HUES6 (cell line): ENCODE results near the gene HIP1.
"Not testable (repeated sequence)": the region's sequence is repeated elsewhere in the genome, so short reads cannot be mapped to it uniquely, and the experiment has no call there.

Experiments used
- H3K27ac ChIP-seq: 2 replicates; pipeline ENCODE4 v1.7.0; 2013; ENCODE audit warnings: low read depth, mild to moderate bottlenecking, low read length, inconsistent platforms
- H3K27me3 ChIP-seq: 2 replicates; pipeline ENCODE4 v1.6.1; 2013; ENCODE audit warnings: low read length; ENCODE audit not compliant: control insufficient read depth, insufficient read depth
- H3K36me3 ChIP-seq: 2 replicates; pipeline ENCODE4 v1.6.1; 2013; ENCODE audit warnings: low read length; ENCODE audit not compliant: control insufficient read depth, insufficient read depth
- H3K4me1 ChIP-seq: 2 replicates; pipeline ENCODE4 v1.6.1; 2013; ENCODE audit warnings: low read length; ENCODE audit not compliant: control insufficient read depth, insufficient read depth
- H3K4me3 ChIP-seq: 2 replicates; pipeline ENCODE4 v1.5.1; 2013; ENCODE audit warnings: low read depth, low read length
- H3K9ac ChIP-seq: one replicate; pipeline ENCODE4 v1.6.1; 2013; ENCODE audit warnings: mild to moderate bottlenecking, low read length
- H3K9me3 ChIP-seq: 2 replicates; pipeline ENCODE4 v1.6.1; 2013; ENCODE audit warnings: low read depth, low read length; ENCODE audit not compliant: control insufficient read depth, insufficient read depth

Gene HIP1

GRCh38 chr7:75584354-75584753 is 154.4 kb downstream of the HIP1 start:
- Histone ChIP-seq H3K27ac (no peak overlapping the region), H3K36me3 (peaks cover 69% of the 10 kb centered on the region), H3K4me3 (no peak overlapping the region), H3K9me3 (no peaks in the 10 kb centered on the region), H3K4me1 (no peaks in the 10 kb centered on the region), H3K9ac (no peak overlapping the region), H3K27me3 (no peaks in the 10 kb centered on the region)

GRCh38 chr7:75583255-75583654 is 155.5 kb downstream of the HIP1 start:
- no peak overlapping the region for H3K27ac ChIP-seq
- H3K4me3 ChIP-seq: no peak overlapping the region
- no peaks in the 10 kb centered on the region for H3K27me3 ChIP-seq
- H3K9me3 ChIP-seq: no peaks in the 10 kb centered on the region
- peaks cover 80% of the 10 kb centered on the region for H3K36me3 ChIP-seq
- no peaks in the 10 kb centered on the region for H3K4me1 ChIP-seq
- no peak overlapping the region for H3K9ac ChIP-seq

DNA sequence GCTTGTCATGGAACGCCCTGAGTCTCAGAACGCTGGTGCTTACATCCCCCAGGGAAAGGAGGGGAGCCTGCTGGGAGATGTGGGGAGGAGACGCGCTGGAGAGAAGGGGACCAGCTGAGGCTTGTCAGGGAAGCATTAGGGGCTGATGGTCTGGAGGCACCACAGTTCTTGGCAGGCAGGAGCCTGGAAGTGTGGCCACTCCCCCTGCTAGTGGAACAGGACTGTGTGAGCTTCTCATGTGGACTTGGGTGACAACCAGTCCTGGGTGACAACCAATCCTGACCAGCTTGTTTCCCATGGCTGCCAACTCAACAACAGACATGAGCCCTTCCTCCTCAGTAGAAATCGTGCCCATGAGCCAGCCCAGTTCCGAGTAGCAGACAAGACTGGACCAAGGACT is 158.8 kb downstream of the HIP1 start:
- Histone ChIP-seq H3K27ac (no peak overlapping the region), H3K4me3 (no peak overlapping the region), H3K9me3 (no peaks in the 10 kb centered on the region), H3K36me3 (peaks cover 86% of the 10 kb centered on the region), H3K4me1 (no peaks in the 10 kb centered on the region), H3K9ac (peak overlapping the region; percentile 20), H3K27me3 (no peaks in the 10 kb centered on the region)

- no peak overlapping the region for H3K4me3 ChIP-seq
- peaks cover 81% of the 10 kb centered on the region for H3K36me3 ChIP-seq
- no peak overlapping the region for H3K27ac ChIP-seq
- no peak overlapping the region for H3K9ac ChIP-seq
- no peaks in the 10 kb centered on the region for H3K4me1 ChIP-seq
- H3K9me3 ChIP-seq: no peaks in the 10 kb centered on the region
- H3K27me3 ChIP-seq: no peaks in the 10 kb centered on the region
These were observed 160.7 kb downstream of the HIP1 start for GRCh38 chr7:75578081-75578480.

GRCh38 chr7:75575488-75576121 is 163.1 kb downstream of the HIP1 start:
- Histone ChIP-seq H3K9ac (no peak overlapping the region), H3K27me3 (no peaks in the 10 kb centered on the region), H3K36me3 (peaks cover 80% of the 10 kb centered on the region), H3K9me3 (no peaks in the 10 kb centered on the region), H3K4me1 (no peaks in the 10 kb centered on the region), H3K4me3 (no peak overlapping the region), H3K27ac (no peak overlapping the region)

DNA sequence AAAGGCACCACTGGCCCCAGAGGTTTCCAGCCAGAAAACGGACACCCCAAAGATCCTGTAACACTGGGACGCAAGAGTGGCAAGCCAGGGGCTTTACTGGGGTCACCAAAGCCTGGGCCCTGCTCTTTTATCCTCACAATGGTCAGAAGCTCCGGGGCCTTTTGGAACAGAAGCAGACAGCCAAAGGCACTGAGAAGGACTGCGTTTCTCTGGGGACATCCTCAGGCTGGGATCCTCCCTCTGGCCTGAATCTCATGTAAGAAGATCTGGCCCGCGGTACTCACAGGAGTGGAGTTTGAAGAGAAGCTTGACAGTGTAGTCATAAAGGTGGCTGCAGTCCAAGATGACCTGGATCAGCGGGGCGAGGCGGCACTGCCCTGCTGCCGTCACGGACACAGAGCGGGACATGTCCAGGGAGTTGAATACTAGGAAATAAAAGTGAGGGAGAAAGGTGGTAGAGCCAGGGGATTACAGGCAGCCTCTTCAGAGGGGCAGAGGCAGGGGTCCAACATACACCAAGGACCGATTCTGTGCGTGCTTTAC is 165.2 kb downstream of the HIP1 start:
- Histone ChIP-seq H3K4me3 (no peak overlapping the region), H3K9ac (no peak overlapping the region), H3K27me3 (no peaks in the 10 kb centered on the region), H3K4me1 (no peaks in the 10 kb centered on the region), H3K36me3 (peaks cover 75% of the 10 kb centered on the region), H3K9me3 (no peaks in the 10 kb centered on the region), H3K27ac (no peak overlapping the region)

DNA sequence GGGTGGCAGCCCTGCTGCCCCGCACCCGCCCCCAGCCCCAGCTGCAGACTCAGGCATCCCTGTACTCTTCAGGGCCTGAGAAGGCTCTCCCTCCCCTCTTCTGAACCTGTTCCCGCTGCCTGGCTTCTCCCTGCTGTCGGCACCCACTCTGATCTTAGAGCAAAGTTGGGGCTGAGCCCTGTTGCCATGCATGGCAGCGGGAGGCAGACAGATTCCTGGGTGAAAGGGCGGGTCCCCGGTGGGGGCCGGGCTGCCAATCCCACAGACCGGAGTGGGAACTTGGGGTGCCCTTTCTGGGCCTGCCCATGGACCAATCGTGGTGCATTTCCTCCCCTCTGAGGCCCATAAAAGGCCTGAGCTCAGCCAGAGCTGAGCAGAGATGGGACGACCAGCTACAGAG is 165.9 kb downstream of the HIP1 start:
- no peaks in the 10 kb centered on the region for H3K9me3 ChIP-seq
- H3K4me1 ChIP-seq: no peaks in the 10 kb centered on the region
- H3K9ac ChIP-seq: no peak overlapping the region
- no peaks in the 10 kb centered on the region for H3K27me3 ChIP-seq
- H3K36me3 ChIP-seq: peaks cover 75% of the 10 kb centered on the region
- no peak overlapping the region for H3K4me3 ChIP-seq
- H3K27ac ChIP-seq: no peak overlapping the region

GRCh38 chr7:75572396-75572795 is 166.3 kb downstream of the HIP1 start:
- Histone ChIP-seq H3K36me3 (peaks cover 77% of the 10 kb centered on the region), H3K4me3 (no peak overlapping the region), H3K4me1 (no peaks in the 10 kb centered on the region), H3K9ac (no peak overlapping the region), H3K27me3 (no peaks in the 10 kb centered on the region), H3K9me3 (no peaks in the 10 kb centered on the region), H3K27ac (no peak overlapping the region)

- Histone ChIP-seq H3K4me1 (no peaks in the 10 kb centered on the region), H3K4me3 (no peak overlapping the region), H3K27ac (no peak overlapping the region), H3K9ac (no peak overlapping the region), H3K27me3 (no peaks in the 10 kb centered on the region), H3K9me3 (no peaks in the 10 kb centered on the region), H3K36me3 (peaks cover 80% of the 10 kb centered on the region)
These were observed 167.5 kb downstream of the HIP1 start for GRCh38 chr7:75571209-75571608.

- not testable (repeated sequence) for H3K27me3 ChIP-seq, H3K4me1 ChIP-seq, H3K9ac ChIP-seq, H3K4me3 ChIP-seq, H3K27ac ChIP-seq, H3K9me3 ChIP-seq
- H3K36me3 ChIP-seq: peaks cover 85% of the 10 kb centered on the region
These were observed 169.0 kb downstream of the HIP1 start for GRCh38 chr7:75569629-75570282.

DNA sequence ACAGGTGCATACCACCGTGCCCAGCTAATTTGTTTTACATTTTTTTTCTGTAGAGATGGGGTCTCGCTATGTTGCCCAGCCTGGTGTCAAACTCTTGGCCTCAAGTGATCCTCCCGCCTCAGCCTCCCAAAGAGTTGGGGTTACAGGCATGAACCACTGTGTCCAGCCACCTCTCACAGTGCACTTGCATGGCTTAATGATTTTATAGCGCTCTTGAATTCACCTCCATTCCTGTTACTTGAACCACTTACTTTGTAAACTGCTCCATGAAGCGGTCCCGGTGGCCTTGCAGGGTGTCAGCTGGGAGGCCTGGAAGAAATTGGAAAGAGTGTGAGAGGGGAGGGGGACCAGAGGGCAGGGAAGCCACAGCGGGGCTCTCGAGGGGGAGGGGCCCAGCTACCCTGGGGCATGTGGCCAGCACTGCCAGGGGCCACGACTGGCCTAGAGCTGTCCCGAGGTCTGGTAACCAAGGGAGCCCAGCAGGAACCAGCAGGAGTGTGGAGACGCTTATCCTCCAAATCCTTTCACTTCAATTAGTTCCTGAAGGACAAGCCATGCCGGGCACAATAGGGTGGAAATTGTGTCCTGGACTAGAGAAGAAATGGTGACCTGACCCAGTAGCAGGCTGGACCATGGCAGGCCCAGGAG is 170.7 kb downstream of the HIP1 start:
- H3K4me3 ChIP-seq: no peak overlapping the region
- no peaks in the 10 kb centered on the region for H3K27me3 ChIP-seq
- H3K9me3 ChIP-seq: no peaks in the 10 kb centered on the region
- no peak overlapping the region for H3K9ac ChIP-seq
- H3K36me3 ChIP-seq: peaks cover 91% of the 10 kb centered on the region
- H3K27ac ChIP-seq: no peak overlapping the region
- no peaks in the 10 kb centered on the region for H3K4me1 ChIP-seq
